Measurements from ENCODE around the gene LYSMD4. TPM values are rescaled to one million over a fixed set of nuclear protein-coding genes. Genes with fewer than 3 reads are reported as not detected.
"Not testable (repeated sequence)": the region's sequence is repeated elsewhere in the genome, so short reads cannot be mapped to it uniquely, and the experiment has no call there.

The LYSMD4 gene
- 8.6 TPM for polyA plus RNA-seq (2013, experiment 1 of 2)
- 8.6 TPM for polyA plus RNA-seq (2013, experiment 2 of 2)

DNA sequence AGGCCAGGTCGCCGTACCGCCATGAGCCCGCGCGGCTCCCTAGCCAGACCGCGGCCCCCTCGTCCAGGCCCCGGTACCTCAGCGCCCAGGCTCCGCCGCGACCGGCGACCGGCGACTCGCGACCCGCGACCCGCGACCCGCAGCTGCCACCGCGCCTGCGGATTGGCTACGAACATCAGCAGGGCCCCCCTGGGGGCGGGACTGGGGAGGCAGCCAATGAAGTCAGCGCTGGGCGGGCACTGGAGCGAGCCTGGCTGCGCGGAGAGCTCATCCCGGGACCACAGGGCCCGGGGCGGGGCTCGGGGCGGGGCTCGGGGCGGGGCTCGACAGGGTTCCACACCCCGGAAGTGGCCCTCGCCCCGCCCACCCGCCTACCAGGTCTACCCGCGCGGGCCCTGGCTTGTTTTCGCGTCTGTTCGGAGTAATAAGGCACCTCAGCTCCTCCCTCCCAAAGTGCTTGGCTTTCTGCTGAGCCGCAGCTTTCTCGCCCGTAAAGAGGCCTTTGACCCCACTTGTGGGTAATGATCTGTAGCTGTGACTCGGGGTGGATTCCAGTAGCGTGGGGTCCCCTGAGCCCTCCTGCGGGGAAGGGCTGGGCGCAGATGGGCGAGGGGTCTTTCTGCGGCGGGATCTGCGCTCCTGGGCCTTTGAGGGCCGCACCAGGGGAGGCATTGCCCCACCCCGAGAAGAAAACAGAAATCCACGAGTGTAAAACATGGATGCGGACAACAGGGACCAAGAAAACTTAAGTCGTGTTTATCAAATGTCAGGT is at the start of gene LYSMD4:
LYSMD4 (minus strand) TSS at position 170 of the 772 bp plus-strand sequence. CDS start 1,438 bp downstream, outside the sequence.
- peaks cover 9% of the 10 kb centered on the region; the same call in 1 of the 2 replicates for H3K36me3 ChIP-seq (ENCODE audit: insufficient read depth, low read length)

DNA sequence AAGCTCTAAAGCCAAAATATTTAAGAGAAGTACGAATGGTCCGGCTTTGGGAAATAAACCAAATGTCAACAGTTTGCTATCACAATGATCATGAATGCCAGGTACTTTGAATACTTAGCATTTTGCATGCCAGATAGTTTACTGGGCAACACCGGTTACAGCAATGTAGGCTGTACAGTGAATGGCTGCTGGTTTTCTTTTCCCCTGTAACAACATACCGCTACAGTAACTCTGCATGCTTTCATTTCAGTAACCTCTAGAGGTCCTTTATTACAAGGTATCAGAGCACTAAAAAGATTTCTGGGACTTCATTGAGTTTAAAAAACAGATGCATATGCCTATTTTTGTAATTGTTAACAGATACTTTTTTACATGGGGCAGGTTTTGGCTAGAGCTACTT is 48.8 kb upstream of the LYSMD4 start:
- H3K9me3 ChIP-seq (ENCODE audit: insufficient read depth, low read depth, low read length); H3K9ac ChIP-seq (ENCODE audit: low read depth, low read length); H3K4me3 ChIP-seq (ENCODE audit: low read length); H3K27me3 ChIP-seq (ENCODE audit: insufficient read depth, low read length); H3K4me1 ChIP-seq (ENCODE audit: insufficient read depth, low read length); H3K27ac ChIP-seq (ENCODE audit: low read depth, low read length); H3K36me3 ChIP-seq (ENCODE audit: insufficient read depth, low read length): not testable (repeated sequence)
- 88% methylated on average over 1 of the region's 4 CpGs for WGBS

More for the DNA sequence above, at the start of gene LYSMD4:
- peaks cover 18% of the 10 kb centered on the region for H3K4me1 ChIP-seq (ENCODE audit: insufficient read depth, low read length)
- 13% methylated on average over 69 of the region's 69 CpGs for WGBS
- no peaks in the 10 kb centered on the region for H3K9me3 ChIP-seq (ENCODE audit: insufficient read depth, low read depth, low read length)
- H3K4me3 ChIP-seq (ENCODE audit: low read length): peak within 1 kb of the TSS; percentile 88
- peak within 1 kb of the TSS; percentile 85 for H3K27ac ChIP-seq (ENCODE audit: low read depth, low read length)
- H3K9ac ChIP-seq (ENCODE audit: low read depth, low read length): peak within 1 kb of the TSS; percentile 71
- H3K27me3 ChIP-seq (ENCODE audit: insufficient read depth, low read length): peaks cover 16% of the 10 kb centered on the region

DNA sequence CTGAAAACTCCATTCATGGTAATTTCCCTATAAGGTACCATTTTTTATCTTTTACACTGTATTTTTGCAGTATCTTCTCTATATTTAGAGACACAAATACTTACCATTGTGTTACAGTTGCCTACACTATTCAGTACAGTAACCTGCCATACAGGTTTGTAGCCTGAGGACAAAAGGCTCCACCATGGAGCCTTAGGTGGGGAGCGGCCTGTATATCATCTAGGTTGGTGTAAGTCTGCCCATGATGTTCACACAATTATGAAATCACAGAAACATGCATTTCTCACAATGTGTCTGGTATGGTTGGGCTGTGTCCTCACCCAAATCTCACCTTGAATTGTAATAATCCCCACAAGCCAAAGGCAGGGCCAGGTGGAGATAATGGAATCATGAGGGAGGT is 43.9 kb upstream of the LYSMD4 start:
- Histone ChIP-seq H3K27ac (ENCODE audit: low read depth, low read length) (no peak overlapping the region), H3K9me3 (ENCODE audit: insufficient read depth, low read depth, low read length) (no peaks in the 10 kb centered on the region), H3K4me3 (ENCODE audit: low read length) (no peak overlapping the region), H3K27me3 (ENCODE audit: insufficient read depth, low read length) (no peaks in the 10 kb centered on the region), H3K4me1 (ENCODE audit: insufficient read depth, low read length) (no peaks in the 10 kb centered on the region), H3K36me3 (ENCODE audit: insufficient read depth, low read length) (no peaks in the 10 kb centered on the region), H3K9ac (ENCODE audit: low read depth, low read length) (no peak overlapping the region)
- WGBS: no CpG with 5 or more reads among the region's 1 CpG

DNA sequence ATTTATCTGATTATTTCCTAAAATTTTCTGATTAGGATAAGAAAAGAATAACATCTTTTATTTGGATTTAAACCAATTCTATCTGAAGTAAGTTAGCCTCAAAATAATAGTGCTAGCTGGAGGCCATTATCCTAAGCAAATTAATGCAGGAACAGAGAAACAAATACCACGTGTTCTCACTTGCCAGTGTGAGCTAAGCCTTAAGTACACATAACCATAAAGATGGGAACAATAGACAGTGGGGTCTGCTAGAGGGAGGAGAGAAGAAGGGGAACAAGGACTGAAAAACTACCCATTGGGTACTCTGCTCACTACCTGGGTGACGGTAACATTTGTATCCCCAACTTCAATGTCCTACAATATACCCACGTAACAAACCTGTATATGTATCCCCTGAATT is 31.3 kb upstream of the LYSMD4 start:
- Histone ChIP-seq H3K9me3 (ENCODE audit: insufficient read depth, low read depth, low read length) (no peaks in the 10 kb centered on the region), H3K27me3 (ENCODE audit: insufficient read depth, low read length) (no peaks in the 10 kb centered on the region), H3K36me3 (ENCODE audit: insufficient read depth, low read length) (no peaks in the 10 kb centered on the region), H3K4me3 (ENCODE audit: low read length) (no peak overlapping the region), H3K4me1 (ENCODE audit: insufficient read depth, low read length) (no peaks in the 10 kb centered on the region), H3K27ac (ENCODE audit: low read depth, low read length) (no peak overlapping the region), H3K9ac (ENCODE audit: low read depth, low read length) (no peak overlapping the region)
- WGBS: 43% methylated on average over 2 of the region's 3 CpGs

DNA sequence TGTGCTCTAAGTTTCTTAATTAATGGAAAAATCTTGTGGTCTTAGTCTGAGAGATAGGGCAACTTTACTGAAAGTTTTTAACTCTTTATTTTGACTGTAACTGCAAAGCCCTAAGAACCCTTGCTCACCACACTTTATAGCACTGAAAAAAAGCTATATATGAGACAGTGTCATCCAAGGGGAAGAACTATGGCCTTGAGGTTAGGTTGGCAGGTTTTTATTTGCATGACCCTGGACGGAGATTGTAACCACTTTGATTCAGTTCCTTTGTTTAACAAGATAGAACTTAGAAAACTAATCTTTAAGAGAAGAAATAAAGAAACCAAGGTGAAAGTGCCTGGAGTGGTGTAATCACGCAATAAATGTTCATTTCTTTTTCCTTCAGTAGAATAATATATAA is 30.6 kb upstream of the LYSMD4 start:
- H3K4me3 ChIP-seq (ENCODE audit: low read length): no peak overlapping the region
- no peak overlapping the region for H3K27ac ChIP-seq (ENCODE audit: low read depth, low read length)
- H3K4me1 ChIP-seq (ENCODE audit: insufficient read depth, low read length): no peaks in the 10 kb centered on the region
- no peaks in the 10 kb centered on the region for H3K36me3 ChIP-seq (ENCODE audit: insufficient read depth, low read length)
- 63% methylated on average over 1 of the region's 2 CpGs for WGBS
- H3K9ac ChIP-seq (ENCODE audit: low read depth, low read length): no peak overlapping the region
- H3K27me3 ChIP-seq (ENCODE audit: insufficient read depth, low read length): no peaks in the 10 kb centered on the region
- H3K9me3 ChIP-seq (ENCODE audit: insufficient read depth, low read depth, low read length): no peaks in the 10 kb centered on the region

DNA sequence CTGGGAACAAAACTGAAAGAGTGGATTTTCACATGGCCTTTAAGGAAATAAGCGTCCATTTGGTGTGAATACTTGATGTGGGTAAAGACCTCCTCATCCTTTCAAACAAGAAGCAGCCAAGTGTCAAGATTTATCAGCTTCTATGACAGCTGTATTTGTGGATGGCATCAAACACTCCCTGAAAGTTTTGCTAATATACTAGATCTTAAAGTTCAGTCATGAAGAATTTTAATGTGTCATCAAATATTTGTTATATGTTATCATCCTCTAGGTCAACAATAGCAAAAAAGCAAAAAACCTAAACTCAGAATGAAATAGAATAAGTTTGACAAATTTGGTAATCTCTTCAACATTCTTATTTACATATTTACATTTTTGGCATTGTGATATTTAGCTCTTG is 29.1 kb upstream of the LYSMD4 start:
- Histone ChIP-seq H3K27ac (ENCODE audit: low read depth, low read length) (no peak overlapping the region), H3K36me3 (ENCODE audit: insufficient read depth, low read length) (no peaks in the 10 kb centered on the region), H3K9ac (ENCODE audit: low read depth, low read length) (no peak overlapping the region), H3K27me3 (ENCODE audit: insufficient read depth, low read length) (no peaks in the 10 kb centered on the region), H3K4me3 (ENCODE audit: low read length) (no peak overlapping the region), H3K4me1 (ENCODE audit: insufficient read depth, low read length) (no peaks in the 10 kb centered on the region), H3K9me3 (ENCODE audit: insufficient read depth, low read depth, low read length) (no peaks in the 10 kb centered on the region)
- WGBS: 91% methylated on average over 1 of the region's 1 CpG

DNA sequence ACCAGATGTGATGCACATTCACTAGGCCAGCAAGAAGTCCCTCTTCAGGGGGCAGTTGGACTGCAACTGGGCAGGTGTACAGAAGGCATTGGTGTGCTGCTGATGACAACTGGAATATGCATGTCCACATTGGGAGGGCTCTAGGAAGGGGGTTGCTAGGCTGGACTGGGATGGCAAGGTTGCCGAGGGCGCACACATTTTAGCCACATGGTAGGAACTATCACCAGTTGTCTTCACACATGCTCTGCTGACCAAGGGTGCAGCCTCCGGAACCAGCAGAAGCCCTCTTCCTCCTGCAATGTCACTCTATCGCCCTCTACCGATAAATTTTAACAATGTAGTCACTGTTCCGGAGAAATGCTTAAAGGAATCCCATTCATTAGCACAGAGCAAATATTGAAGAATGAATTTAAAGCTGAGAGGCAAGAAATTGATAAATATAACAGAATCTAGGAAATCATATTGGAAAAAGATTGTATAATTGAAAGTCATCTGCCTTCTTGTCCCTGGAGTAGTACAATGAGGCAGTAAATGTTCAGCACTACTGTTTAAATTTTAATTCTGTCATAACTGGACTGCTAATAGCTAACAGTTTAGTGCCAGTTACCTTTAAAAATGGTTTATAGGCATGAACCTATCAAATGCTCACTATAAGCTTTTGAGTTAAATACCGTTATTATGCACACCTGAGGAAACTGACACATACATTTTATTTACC is 22.6 kb upstream of the LYSMD4 start:
- WGBS: 16% methylated on average over 7 of the region's 7 CpGs
- Histone ChIP-seq H3K36me3 (ENCODE audit: insufficient read depth, low read length) (no peaks in the 10 kb centered on the region), H3K27ac (ENCODE audit: low read depth, low read length) (no peak overlapping the region)

DNA sequence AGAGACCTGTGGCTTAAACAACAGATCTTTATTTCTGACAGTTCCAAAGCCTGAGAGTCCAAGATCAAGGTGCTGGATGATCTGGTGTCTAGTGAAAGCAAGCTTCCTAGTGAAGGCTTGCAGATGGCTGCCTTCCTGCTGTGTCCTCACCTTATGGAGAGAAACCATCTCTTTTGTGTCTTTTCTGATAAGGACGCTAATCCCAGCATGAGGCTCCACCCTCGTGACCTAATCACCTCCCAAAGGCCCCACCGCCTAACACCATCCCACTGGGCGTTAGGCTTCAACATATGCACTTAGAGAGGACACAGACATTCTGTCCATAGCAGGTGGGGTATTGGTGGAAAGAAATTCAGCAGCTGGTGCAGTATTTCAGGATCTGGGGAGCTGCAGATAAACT is 19.8 kb upstream of the LYSMD4 start:
- no peak overlapping the region for H3K4me3 ChIP-seq (ENCODE audit: low read length)
- H3K9me3 ChIP-seq (ENCODE audit: insufficient read depth, low read depth, low read length): no peaks in the 10 kb centered on the region
- no peak overlapping the region for H3K9ac ChIP-seq (ENCODE audit: low read depth, low read length)
- H3K4me1 ChIP-seq (ENCODE audit: insufficient read depth, low read length): peaks cover 8% of the 10 kb centered on the region; the same call in 1 of the 2 replicates
- no peak overlapping the region for H3K27ac ChIP-seq (ENCODE audit: low read depth, low read length)
- no peaks in the 10 kb centered on the region for H3K36me3 ChIP-seq (ENCODE audit: insufficient read depth, low read length)
- H3K27me3 ChIP-seq (ENCODE audit: insufficient read depth, low read length): peaks cover 9% of the 10 kb centered on the region; the same call in 1 of the 2 replicates
- WGBS: 53% methylated on average over 4 of the region's 4 CpGs

More for the DNA sequence above, 22.6 kb upstream of the LYSMD4 start:
- Histone ChIP-seq H3K27me3 (ENCODE audit: insufficient read depth, low read length) (peaks cover 9% of the 10 kb centered on the region; the same call in 1 of the 2 replicates), H3K9me3 (ENCODE audit: insufficient read depth, low read depth, low read length) (no peaks in the 10 kb centered on the region), H3K4me3 (ENCODE audit: low read length) (no peak overlapping the region), H3K4me1 (ENCODE audit: insufficient read depth, low read length) (0 out of 2 replicates have a peak, but pooled peaks cover under 1% of the 10 kb centered on the region), H3K9ac (ENCODE audit: low read depth, low read length) (no peak overlapping the region)

DNA sequence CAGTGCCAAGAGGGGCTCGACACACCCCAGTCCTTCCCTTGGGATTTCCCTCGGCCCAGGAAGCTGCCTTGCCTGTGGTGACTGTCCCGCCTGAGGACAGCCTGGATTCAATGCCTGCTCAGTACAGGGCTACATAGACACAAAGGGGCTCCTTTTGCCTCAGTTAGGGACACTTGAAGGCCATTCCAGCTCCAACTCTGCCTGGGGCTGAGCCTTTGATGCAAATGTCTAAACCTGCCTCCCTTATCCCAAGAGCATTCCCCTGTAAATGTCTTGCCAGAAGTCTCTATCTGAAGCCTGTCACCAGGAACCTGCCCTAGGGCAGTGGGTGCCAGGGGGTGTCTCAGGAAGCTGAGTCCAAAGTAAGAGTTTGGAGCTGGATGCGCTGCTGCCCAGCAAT is 19.3 kb upstream of the LYSMD4 start:
- WGBS: 91% methylated on average over 4 of the region's 4 CpGs
- Histone ChIP-seq H3K36me3 (ENCODE audit: insufficient read depth, low read length) (no peaks in the 10 kb centered on the region), H3K4me1 (ENCODE audit: insufficient read depth, low read length) (peaks cover 8% of the 10 kb centered on the region; the same call in 1 of the 2 replicates), H3K9ac (ENCODE audit: low read depth, low read length) (no peak overlapping the region), H3K27ac (ENCODE audit: low read depth, low read length) (no peak overlapping the region), H3K27me3 (ENCODE audit: insufficient read depth, low read length) (peaks cover 9% of the 10 kb centered on the region; the same call in 1 of the 2 replicates), H3K9me3 (ENCODE audit: insufficient read depth, low read depth, low read length) (no peaks in the 10 kb centered on the region), H3K4me3 (ENCODE audit: low read length) (no peak overlapping the region)

DNA sequence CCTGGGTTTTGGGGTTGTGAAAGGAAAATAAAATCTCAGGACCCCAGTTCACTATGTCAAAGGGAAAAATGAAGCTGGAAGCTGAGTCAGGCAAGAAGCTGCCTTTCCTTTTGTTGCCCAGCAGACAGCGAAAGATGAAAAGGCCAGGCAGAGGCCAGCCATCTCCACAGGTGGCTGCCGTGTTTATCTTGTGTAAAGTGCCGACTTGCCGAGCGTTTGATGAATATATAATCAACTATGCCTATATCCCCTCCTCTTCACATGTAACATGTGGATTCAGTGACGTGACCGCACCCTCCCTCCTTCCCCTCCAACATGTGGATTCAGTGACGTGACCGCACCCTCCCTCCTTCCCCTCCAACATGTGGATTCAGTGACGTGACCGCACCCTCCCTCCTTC is 17.1 kb upstream of the LYSMD4 start:
- not testable (repeated sequence) for H3K9me3 ChIP-seq (ENCODE audit: insufficient read depth, low read depth, low read length); H3K27ac ChIP-seq (ENCODE audit: low read depth, low read length); H3K27me3 ChIP-seq (ENCODE audit: insufficient read depth, low read length); H3K9ac ChIP-seq (ENCODE audit: low read depth, low read length); H3K4me3 ChIP-seq (ENCODE audit: low read length); H3K36me3 ChIP-seq (ENCODE audit: insufficient read depth, low read length); H3K4me1 ChIP-seq (ENCODE audit: insufficient read depth, low read length)
- 74% methylated on average over 11 of the region's 11 CpGs for WGBS

DNA sequence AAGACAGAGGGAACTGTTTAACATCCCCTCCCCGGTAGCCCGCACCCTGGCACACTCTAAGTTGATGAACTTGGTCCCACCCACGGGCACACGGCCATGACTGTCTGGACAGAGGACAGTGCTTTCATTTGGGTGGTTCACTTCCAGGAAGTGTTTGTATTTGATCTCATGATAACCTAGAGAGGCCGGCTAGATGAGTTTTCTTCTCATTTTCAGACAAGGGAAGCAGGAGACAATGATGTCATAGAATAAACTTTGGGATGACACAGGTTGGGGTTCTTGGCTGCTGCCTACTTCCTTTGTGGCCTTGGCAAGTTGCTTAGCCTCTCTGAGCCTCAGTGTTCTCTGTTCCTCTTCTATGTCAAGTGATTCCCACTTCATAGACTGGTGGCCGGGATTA is 16.1 kb upstream of the LYSMD4 start:
- no peak overlapping the region for H3K4me3 ChIP-seq (ENCODE audit: low read length)
- H3K4me1 ChIP-seq (ENCODE audit: insufficient read depth, low read length): peaks cover 8% of the 10 kb centered on the region; the same call in 1 of the 2 replicates
- 95% methylated on average over 6 of the region's 6 CpGs for WGBS
- H3K27me3 ChIP-seq (ENCODE audit: insufficient read depth, low read length): peaks cover 7% of the 10 kb centered on the region; the same call in 1 of the 2 replicates
- H3K9ac ChIP-seq (ENCODE audit: low read depth, low read length): no peak overlapping the region
- no peaks in the 10 kb centered on the region for H3K9me3 ChIP-seq (ENCODE audit: insufficient read depth, low read depth, low read length)
- no peak overlapping the region for H3K27ac ChIP-seq (ENCODE audit: low read depth, low read length)
- H3K36me3 ChIP-seq (ENCODE audit: insufficient read depth, low read length): no peaks in the 10 kb centered on the region
